ENCODE results near the gene SPATC1L. TPM values are rescaled to one million over a fixed set of nuclear protein-coding genes. Genes with fewer than 3 reads are reported as not detected.

Gene SPATC1L
- total RNA-seq, 4 donors from 2014 or later, result 1.5 to 11.9 (median 3.0) TPM

- TF ChIP-seq POLR2A (IDR thresholded peaks at IDR 0.05) (no peak), CTCF (IDR thresholded peaks at IDR 0.05 in 4 of 5, conservative IDR thresholded peaks at IDR 0.05 in 1 of 5) (no peak)
- H3K27me3 ChIP-seq, result no peaks in the 10 kb centered on the region
- peaks cover 3 to 49% of the 10 kb centered on the region in 2 donors for H3K36me3 ChIP-seq
- no peaks in the 10 kb centered on the region for H3K4me1 ChIP-seq
- DNase-seq (no peak), ATAC-seq (no peak)
- in situ Hi-C loops (cut with MboI; ENCODE audit: low sequenced_read_pairs in 4 of 4), result no loop called here
- H3K4me3 ChIP-seq, result no peak overlapping the region
- intact Hi-C loops (cut with DNase I; ENCODE audit: low total_unique reads), result no loop called here
- no peak overlapping the region for H3K27ac ChIP-seq
- H3K9me3 ChIP-seq, result no peaks in the 10 kb centered on the region
These were observed 15.4 kb upstream of the SPATC1L start for GRCh38 chr21:46199436-46200373.

- no peak for TF ChIP-seq CTCF (IDR thresholded peaks at IDR 0.05 in 4 of 5, conservative IDR thresholded peaks at IDR 0.05 in 1 of 5)
- no peak for TF ChIP-seq POLR2A (IDR thresholded peaks at IDR 0.05)
- H3K27ac ChIP-seq, result no peak overlapping the region
- no peak for DNase-seq
- no peaks in the 10 kb centered on the region for H3K4me1 ChIP-seq
- H3K4me3 ChIP-seq, result no peak overlapping the region
- intact Hi-C loops (cut with DNase I; ENCODE audit: low total_unique reads) (no loop called here), in situ Hi-C loops (cut with MboI; ENCODE audit: low sequenced_read_pairs in 4 of 4) (no loop called here)
- no peaks in the 10 kb centered on the region for H3K9me3 ChIP-seq
- ATAC-seq, result no peak
- peaks cover 3 to 65% of the 10 kb centered on the region in 2 donors for H3K36me3 ChIP-seq
- H3K27me3 ChIP-seq, result no peaks in the 10 kb centered on the region
These were observed 12.5 kb upstream of the SPATC1L start for GRCh38 chr21:46196733-46197132.

- no peak for ATAC-seq
- Histone ChIP-seq H3K9me3 (no peaks in the 10 kb centered on the region), H3K36me3 (peaks cover 3 to 65% of the 10 kb centered on the region in 2 donors), H3K27ac (no peak overlapping the region), H3K27me3 (no peaks in the 10 kb centered on the region), H3K4me3 (no peak overlapping the region), H3K4me1 (peaks cover 0 to 4% of the 10 kb centered on the region in 2 donors)
- intact Hi-C loops (cut with DNase I; ENCODE audit: low total_unique reads), result no loop called here
- DNase-seq, result no peak
- no peak for TF ChIP-seq CTCF (IDR thresholded peaks at IDR 0.05 in 4 of 5, conservative IDR thresholded peaks at IDR 0.05 in 1 of 5)
- no peak for TF ChIP-seq POLR2A (IDR thresholded peaks at IDR 0.05)
- in situ Hi-C loops (cut with MboI; ENCODE audit: low sequenced_read_pairs in 4 of 4), result no loop called here
These were observed 11.4 kb upstream of the SPATC1L start for GRCh38 chr21:46195595-46196195.

- no peaks in the 10 kb centered on the region for H3K27me3 ChIP-seq
- ATAC-seq (no peak), DNase-seq (no peak)
- TF ChIP-seq CTCF (IDR thresholded peaks at IDR 0.05 in 4 of 5, conservative IDR thresholded peaks at IDR 0.05 in 1 of 5) (no peak), POLR2A (IDR thresholded peaks at IDR 0.05) (no peak)
- H3K27ac ChIP-seq, result no peak overlapping the region
- H3K36me3 ChIP-seq, result peaks cover 3 to 55% of the 10 kb centered on the region in 2 donors
- peaks cover 4 to 11% of the 10 kb centered on the region in 2 donors for H3K4me1 ChIP-seq
- in situ Hi-C loops (cut with MboI; ENCODE audit: low sequenced_read_pairs in 4 of 4), result no loop called here
- H3K4me3 ChIP-seq, result no peak overlapping the region
- intact Hi-C loops (cut with DNase I; ENCODE audit: low total_unique reads), result no loop called here
- H3K9me3 ChIP-seq, result no peaks in the 10 kb centered on the region
These were observed 10.4 kb upstream of the SPATC1L start for GRCh38 chr21:46194374-46195334.

Data from gastrocnemius medialis (tissue), 4 donors.